HCT116 (cell line): ENCODE data around the gene KIAA1586. TPM values are rescaled to one million over a fixed set of nuclear protein-coding genes. Genes with fewer than 3 reads are reported as not detected.
A peak's percentile ranks its signal among the peaks of the same experiment; 100 is the strongest.

ENCODE experiments used
- ATAC-seq: fragments of 200-7000 bp; cut with Tn5 transposase; 2 replicates; pipeline ENCODE4 v1.9.1; 2020; ENCODE audit warnings: mild to moderate bottlenecking, moderate library complexity
- BruUV-seq: library from RNA; stranded (reverse); fragments of 400-500 nt; replicated peaks from 2 replicates; lab custom pipeline; 2021; lab: Mats Ljungman, UMichigan
- CTCF ChIA-PET: fragments of 300-600 bp; sonication (Branson Sonifier 250); formaldehyde crosslinking; loops from one replicate; lab custom pipeline; 2021; ENCODE audit warnings: antibody characterized with exemption; lab: Charles Lee
- POLR2A ChIA-PET: fragments of 300-600, 350-600 bp; sonication (Branson Sonifier 250); formaldehyde crosslinking; loops from one replicate; lab custom pipeline; 2021; ENCODE audit warnings: antibody characterized with exemption; lab: Charles Lee
- RAD21 ChIA-PET, 2 experiments: fragments of 300-600 bp; sonication (Branson Sonifier 250); formaldehyde crosslinking; loops; one replicate each; lab custom pipeline; 2023; ENCODE audit warnings: low total read pairs in 2 of 2; ENCODE audit not compliant: uncharacterized antibody in 2 of 2, unreplicated experiment in 2 of 2, low non-redundant PET in 1 of 2; lab: Charles Lee
- DNase-seq: peaks from one replicate; pipeline ENCODE4 v3.0.0-alpha.2; 2010; ENCODE audit warnings: low read depth, low spot score
- H2AFZ ChIP-seq: fragments of 200-600 bp; shearing (Covaris generic), sonication (generic); 2 replicates; pipeline ENCODE4 v1.6.1; 2017; ENCODE audit warnings: low read depth, mixed run types, mixed read lengths, antibody characterized with exemption, low read length; ENCODE audit not compliant: poor library complexity, severe bottlenecking
- H3K27ac ChIP-seq: 2 replicates; pipeline ENCODE4 v1.5.1; 2012; ENCODE audit warnings: low read depth, low read length
- H3K27me3 ChIP-seq: fragments of 200-600 bp; sonication (generic); 2 replicates; pipeline ENCODE4 v1.6.1; 2016; ENCODE audit warnings: mixed run types, low read length, mixed read lengths; ENCODE audit not compliant: insufficient read depth
- H3K36me3 ChIP-seq, 2 experiments: fragments of 200-500 bp in 1 of 2; fragments of 200-600 bp in 1 of 2; sonication (Bioruptor generic) in 1 of 2; sonication (generic) in 1 of 2; 2 replicates each; pipeline versions ENCODE4 v1.5.1 to v1.6.1; 2014 to 2016; ENCODE audit warnings: low read length in 2 of 2, inconsistent platforms in 1 of 2, mixed read lengths in 1 of 2, mixed run types in 1 of 2; ENCODE audit not compliant: insufficient read depth in 2 of 2, control insufficient read depth in 1 of 2
- H3K4me1 ChIP-seq, 2 experiments: fragments of 200-600 bp in 1 of 2; sonication (generic) in 1 of 2; 2 replicates each; pipeline versions ENCODE4 v1.5.1 to v1.6.1; 2012 to 2017; ENCODE audit warnings: low read length in 2 of 2, inconsistent platforms in 1 of 2, mild to moderate bottlenecking in 1 of 2, mixed read lengths in 1 of 2, mixed run types in 1 of 2, moderate library complexity in 1 of 2; ENCODE audit not compliant: insufficient read depth in 2 of 2, control insufficient read depth in 1 of 2
- H3K4me2 ChIP-seq: fragments of 200-600 bp; sonication (generic); 2 replicates; pipeline ENCODE4 v1.6.1; 2017; ENCODE audit warnings: mixed run types, low read length, mixed read lengths
- H3K4me3 ChIP-seq, 2 experiments: fragments of 200-600 bp in 1 of 2; sonication (generic) in 1 of 2; replicated peaks in 1 of 2; 2 replicates each; pipeline ENCODE4 v1.5.1; 2011 to 2016; ENCODE audit warnings: low read length in 2 of 2, control low read depth in 1 of 2, low read depth in 1 of 2, mild to moderate bottlenecking in 1 of 2, mixed read lengths in 1 of 2, mixed run types in 1 of 2
- H3K79me2 ChIP-seq: fragments of 200-600 bp; sonication (generic); 2 replicates; pipeline ENCODE4 v1.6.1; 2017; ENCODE audit warnings: mild to moderate bottlenecking, mixed run types, low read length, moderate library complexity, mixed read lengths; ENCODE audit not compliant: insufficient read depth
- H3K9ac ChIP-seq: fragments of 200-600 bp; sonication (generic); 2 replicates; pipeline ENCODE4 v1.6.1; 2016; ENCODE audit warnings: low read length, mixed read lengths
- H3K9me2 ChIP-seq: fragments of 200-600 bp; sonication (generic), shearing (Covaris generic); 2 replicates; pipeline ENCODE4 v1.6.1; 2017; ENCODE audit warnings: mixed run types, mild to moderate bottlenecking, moderate library complexity; ENCODE audit not compliant: insufficient read depth
- H3K9me3 ChIP-seq, 2 experiments: fragments of 200-500 bp in 1 of 2; fragments of 200-600 bp in 1 of 2; sonication (Bioruptor generic) in 1 of 2; sonication (generic) in 1 of 2; 2 replicates each; pipeline ENCODE4 v1.6.1; 2014 to 2017; ENCODE audit warnings: low read length in 2 of 2, mixed read lengths in 2 of 2, inconsistent platforms in 1 of 2, low read depth in 1 of 2, mild to moderate bottlenecking in 1 of 2, mixed run types in 1 of 2, moderate library complexity in 1 of 2; ENCODE audit not compliant: control insufficient read depth in 1 of 2, insufficient read depth in 1 of 2
- H4K20me1 ChIP-seq: fragments of 200-600 bp; sonication (generic), shearing (Covaris generic); 2 replicates; pipeline ENCODE4 v1.6.1; 2017; ENCODE audit warnings: mixed run types, mild to moderate bottlenecking, moderate library complexity; ENCODE audit not compliant: insufficient read depth
- CBX3 ChIP-seq: IDR thresholded peaks from 2 replicates; pipeline ENCODE4 v1.6.1; 2012; ENCODE audit warnings: low read depth
- CEBPB ChIP-seq: IDR thresholded peaks from 2 replicates; pipeline ENCODE4 v1.6.1; 2012; ENCODE audit warnings: low read depth
- EGR1 ChIP-seq: IDR thresholded peaks from 2 replicates; pipeline ENCODE4 v1.6.1; 2012; ENCODE audit warnings: low read depth
- ELF1 ChIP-seq: IDR thresholded peaks from 2 replicates; pipeline ENCODE4 v1.6.1; 2012; ENCODE audit warnings: low read depth, borderline replicate concordance
- EZH2 ChIP-seq: fragments of 200-600 bp; sonication (generic); IDR thresholded peaks from 2 replicates; pipeline ENCODE4 v1.6.1; 2017; ENCODE audit warnings: antibody characterized with exemption, mixed run types
- EZH2phosphoT487 ChIP-seq: fragments of 200-600 bp; IDR thresholded peaks from 2 replicates; pipeline ENCODE4 v1.6.1; 2018; ENCODE audit warnings: antibody characterized with exemption, borderline replicate concordance
- FOSL1 ChIP-seq: IDR thresholded peaks from 2 replicates; pipeline ENCODE4 v1.6.1; 2012; ENCODE audit warnings: low read depth
- JUND ChIP-seq: IDR thresholded peaks from 2 replicates; pipeline ENCODE4 v1.6.1; 2012
- POLR2A ChIP-seq: IDR thresholded peaks from 2 replicates; pipeline ENCODE4 v1.7.0; 2011; ENCODE audit warnings: borderline replicate concordance; ENCODE audit not compliant: insufficient read depth, insufficient read length; ENCODE audit errors: extremely low read depth
- RAD21 ChIP-seq: IDR thresholded peaks from 2 replicates; pipeline ENCODE4 v1.6.1; 2012; ENCODE audit warnings: low read depth, mild to moderate bottlenecking
- SRF ChIP-seq: IDR thresholded peaks from 2 replicates; pipeline ENCODE4 v1.6.1; 2012; ENCODE audit warnings: low read depth
- YY1 ChIP-seq: IDR thresholded peaks from 2 replicates; pipeline ENCODE4 v1.6.1; 2011; ENCODE audit warnings: low read length, low read depth, moderate library complexity, mild to moderate bottlenecking; ENCODE audit not compliant: insufficient replicate concordance; ENCODE audit errors: extremely low read depth
- ZFX ChIP-seq: fragments of 450-650 bp; IDR thresholded peaks from 2 replicates; pipeline ENCODE4 v1.6.1; 2017
- ZNF274 ChIP-seq: fragments of 200-500 bp; sonication (Bioruptor generic); IDR thresholded peaks from 2 replicates; pipeline ENCODE4 v1.6.1; 2014; ENCODE audit warnings: mild to moderate bottlenecking, low read depth, low read length, inconsistent platforms
- intact Hi-C: fragments of 100-400 bp; cut with micrococcal nuclease; formaldehyde crosslinking; loops from 2 replicates; pipeline ENCODE4 v1.10.0; 2022
- total RNA-seq: library from RNA; stranded (reverse); gene quantifications from one replicate; pipeline ENCODE4 v1.2.1, GENCODE V29; 2021; ENCODE audit not compliant: unreplicated experiment
- TF ChIP-seq, protein P1 (sequence below): IDR thresholded peaks from 2 replicates; pipeline ENCODE4 v1.6.1; 2012; ENCODE audit warnings: low read depth
- TF ChIP-seq, protein P2 (sequence below): IDR thresholded peaks from 2 replicates; pipeline ENCODE4 v1.6.1; 2012
- TF ChIP-seq, protein P3 (sequence below), 3 experiments: fragments of 200-600 bp in 1 of 3; sonication (generic) in 1 of 3; IDR thresholded peaks in 2 of 3; conservative IDR thresholded peaks in 1 of 3; 2 replicates each; pipeline ENCODE4 v1.5.1; 2012 to 2017; ENCODE audit warnings: low read depth in 2 of 3, low read length in 2 of 3, antibody characterized with exemption in 1 of 3, borderline replicate concordance in 1 of 3, control low read depth in 1 of 3, mild to moderate bottlenecking in 1 of 3, mixed read lengths in 1 of 3, mixed run types in 1 of 3, moderate library complexity in 1 of 3; ENCODE audit not compliant: insufficient read depth in 1 of 3

KIAA1586 gene
- total RNA-seq, 1 experiment from 2014 or later = 12.7 TPM

DNA sequence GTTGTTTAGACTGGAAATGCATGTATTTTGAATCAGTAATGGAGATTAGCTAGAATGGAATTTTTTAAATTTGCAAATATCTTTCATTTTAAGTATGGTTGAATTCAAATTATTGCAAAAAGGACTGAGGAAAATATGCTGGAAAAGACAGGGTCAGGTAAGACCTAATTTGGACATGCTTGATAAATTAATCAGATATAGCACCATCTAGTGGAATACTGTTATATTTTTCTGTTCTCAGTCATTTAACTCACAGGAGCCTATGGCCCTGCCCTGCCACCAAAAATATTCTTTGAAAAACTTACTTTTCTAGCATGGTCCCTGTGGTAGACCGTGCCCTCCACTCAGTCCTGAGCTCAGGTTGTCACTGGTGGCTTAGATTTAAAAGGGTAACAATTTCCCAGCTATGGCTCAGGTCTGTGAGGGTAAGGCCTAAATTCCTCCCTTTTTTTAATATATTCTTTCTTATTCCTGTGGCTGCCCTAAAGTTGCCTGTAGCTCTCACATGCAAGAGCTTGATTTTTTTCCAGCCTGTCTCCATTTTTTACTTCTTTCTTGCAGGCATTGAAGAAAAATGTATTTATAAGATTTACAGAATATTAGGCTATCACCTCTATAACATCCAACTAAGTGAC, 25.3 kb upstream of the KIAA1586 start:
- no peaks in the 10 kb centered on the region for H3K79me2 ChIP-seq
- H3K9me2 ChIP-seq = no peaks in the 10 kb centered on the region
- H4K20me1 ChIP-seq = no peaks in the 10 kb centered on the region
- TF ChIP-seq CBX3 (no peak), RAD21 (peak; percentile 59), ELF1 (no peak), ZFX (no peak), EGR1 (no peak), ZNF274 (no peak), FOSL1 (0 out of 2 replicates have a peak, but pooled peaks have one; percentile 5), EZH2 (no peak), SRF (peak; percentile 81), JUND (no peak), EZH2phosphoT487 (no peak), POLR2A (no peak), YY1 (no peak), CEBPB (no peak)
- TF ChIP-seq, protein P1, sequence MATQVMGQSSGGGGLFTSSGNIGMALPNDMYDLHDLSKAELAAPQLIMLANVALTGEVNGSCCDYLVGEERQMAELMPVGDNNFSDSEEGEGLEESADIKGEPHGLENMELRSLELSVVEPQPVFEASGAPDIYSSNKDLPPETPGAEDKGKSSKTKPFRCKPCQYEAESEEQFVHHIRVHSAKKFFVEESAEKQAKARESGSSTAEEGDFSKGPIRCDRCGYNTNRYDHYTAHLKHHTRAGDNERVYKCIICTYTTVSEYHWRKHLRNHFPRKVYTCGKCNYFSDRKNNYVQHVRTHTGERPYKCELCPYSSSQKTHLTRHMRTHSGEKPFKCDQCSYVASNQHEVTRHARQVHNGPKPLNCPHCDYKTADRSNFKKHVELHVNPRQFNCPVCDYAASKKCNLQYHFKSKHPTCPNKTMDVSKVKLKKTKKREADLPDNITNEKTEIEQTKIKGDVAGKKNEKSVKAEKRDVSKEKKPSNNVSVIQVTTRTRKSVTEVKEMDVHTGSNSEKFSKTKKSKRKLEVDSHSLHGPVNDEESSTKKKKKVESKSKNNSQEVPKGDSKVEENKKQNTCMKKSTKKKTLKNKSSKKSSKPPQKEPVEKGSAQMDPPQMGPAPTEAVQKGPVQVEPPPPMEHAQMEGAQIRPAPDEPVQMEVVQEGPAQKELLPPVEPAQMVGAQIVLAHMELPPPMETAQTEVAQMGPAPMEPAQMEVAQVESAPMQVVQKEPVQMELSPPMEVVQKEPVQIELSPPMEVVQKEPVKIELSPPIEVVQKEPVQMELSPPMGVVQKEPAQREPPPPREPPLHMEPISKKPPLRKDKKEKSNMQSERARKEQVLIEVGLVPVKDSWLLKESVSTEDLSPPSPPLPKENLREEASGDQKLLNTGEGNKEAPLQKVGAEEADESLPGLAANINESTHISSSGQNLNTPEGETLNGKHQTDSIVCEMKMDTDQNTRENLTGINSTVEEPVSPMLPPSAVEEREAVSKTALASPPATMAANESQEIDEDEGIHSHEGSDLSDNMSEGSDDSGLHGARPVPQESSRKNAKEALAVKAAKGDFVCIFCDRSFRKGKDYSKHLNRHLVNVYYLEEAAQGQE = no peak
- TF ChIP-seq, protein P2, sequence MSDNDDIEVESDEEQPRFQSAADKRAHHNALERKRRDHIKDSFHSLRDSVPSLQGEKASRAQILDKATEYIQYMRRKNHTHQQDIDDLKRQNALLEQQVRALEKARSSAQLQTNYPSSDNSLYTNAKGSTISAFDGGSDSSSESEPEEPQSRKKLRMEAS = no peak
- TF ChIP-seq, protein P3, sequence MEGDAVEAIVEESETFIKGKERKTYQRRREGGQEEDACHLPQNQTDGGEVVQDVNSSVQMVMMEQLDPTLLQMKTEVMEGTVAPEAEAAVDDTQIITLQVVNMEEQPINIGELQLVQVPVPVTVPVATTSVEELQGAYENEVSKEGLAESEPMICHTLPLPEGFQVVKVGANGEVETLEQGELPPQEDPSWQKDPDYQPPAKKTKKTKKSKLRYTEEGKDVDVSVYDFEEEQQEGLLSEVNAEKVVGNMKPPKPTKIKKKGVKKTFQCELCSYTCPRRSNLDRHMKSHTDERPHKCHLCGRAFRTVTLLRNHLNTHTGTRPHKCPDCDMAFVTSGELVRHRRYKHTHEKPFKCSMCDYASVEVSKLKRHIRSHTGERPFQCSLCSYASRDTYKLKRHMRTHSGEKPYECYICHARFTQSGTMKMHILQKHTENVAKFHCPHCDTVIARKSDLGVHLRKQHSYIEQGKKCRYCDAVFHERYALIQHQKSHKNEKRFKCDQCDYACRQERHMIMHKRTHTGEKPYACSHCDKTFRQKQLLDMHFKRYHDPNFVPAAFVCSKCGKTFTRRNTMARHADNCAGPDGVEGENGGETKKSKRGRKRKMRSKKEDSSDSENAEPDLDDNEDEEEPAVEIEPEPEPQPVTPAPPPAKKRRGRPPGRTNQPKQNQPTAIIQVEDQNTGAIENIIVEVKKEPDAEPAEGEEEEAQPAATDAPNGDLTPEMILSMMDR (IDR thresholded peaks at IDR 0.05 in 2 of 3, conservative IDR thresholded peaks at IDR 0.05 in 1 of 3; ENCODE audit: borderline replicate concordance in 1 of 3, insufficient read depth in 1 of 3, low read depth in 2 of 3, low read length in 2 of 3) = peak; percentile 39 to 64 (median 52); a peak in 4 of 6 replicates
- intact Hi-C loops = loop anchor here (1.0 to 10.0 kb wide), 2 partner anchors 117 to 294 kb away; partner anchors contain the start of gene PRIM2
- ATAC-seq = peak; percentile 96
- no peak overlapping the region for H3K9ac ChIP-seq
- BruUV-seq = no TSS peak
- CTCF ChIA-PET = interaction anchor here (0.6 to 1.0 kb wide), 2 partner anchors 66 to 117 kb away, joined by 3 read pairs; partner anchors contain the start of gene BEND6
- peaks cover 0 to 6% of the 10 kb centered on the region in 2 experiments; a peak in 1 of 4 replicates for H3K9me3 ChIP-seq
- H3K4me1 ChIP-seq = peaks cover 0 to 4% of the 10 kb centered on the region in 2 experiments; a peak in 1 of 4 replicates
- peak overlapping the region; percentile 55 for H2AFZ ChIP-seq
- POLR2A ChIA-PET = no interaction called here
- DNase-seq = peak; percentile 51
- H3K27ac ChIP-seq = no peak overlapping the region
- no peaks in the 10 kb centered on the region for H3K27me3 ChIP-seq
- H3K4me3 ChIP-seq = no peak overlapping the region
- no peak overlapping the region for H3K4me2 ChIP-seq
- RAD21 ChIA-PET = no interaction called here
- no peaks in the 10 kb centered on the region for H3K36me3 ChIP-seq
